NCI-H345 treated with DMSO at 0.1 percent for 48 hours (cell line): ENCODE data around the gene TRIM46.

Experiments used
- DNase-seq: peaks from one replicate; lab custom pipeline; 2025; ENCODE audit not compliant: unreplicated experiment; lab: John Stamatoyannopoulos, UW

The TRIM46 gene

GRCh38 chr1:155173478-155174323, at the start of gene TRIM46:
Gene TRIM46 (plus strand): TSS chr1:155173849. CDS start chr1:155173967, 118 bp downstream.
- DNase-seq, result peak; percentile 95

- no peak for DNase-seq
These were observed 48.9 kb upstream of the TRIM46 start for GRCh38 chr1:155124503-155125463.

GRCh38 chr1:155125511-155125945, 48.1 kb upstream of the TRIM46 start:
- DNase-seq, result no peak

- DNase-seq, result no peak
These were observed 47.6 kb upstream of the TRIM46 start for GRCh38 chr1:155125946-155126555.

GRCh38 chr1:155126556-155127104, 47.0 kb upstream of the TRIM46 start:
- peak; percentile 64 for DNase-seq

GRCh38 chr1:155127105-155127966, 46.3 kb upstream of the TRIM46 start, which contains the start of gene EFNA1:
Gene EFNA1 (plus strand): TSS chr1:155127876. CDS start chr1:155127978, 102 bp downstream.
- peak; percentile 43 for DNase-seq

- no peak for DNase-seq
These were observed 45.5 kb upstream of the TRIM46 start for GRCh38 chr1:155127967-155128754.

- no peak for DNase-seq
These were observed 44.7 kb upstream of the TRIM46 start for GRCh38 chr1:155128755-155129473.

- DNase-seq, result no peak
These were observed 43.2 kb upstream of the TRIM46 start for GRCh38 chr1:155130272-155131006.

GRCh38 chr1:155131285-155131684, 42.4 kb upstream of the TRIM46 start:
- no peak for DNase-seq

- DNase-seq, result no peak
These were observed 41.8 kb upstream of the TRIM46 start for GRCh38 chr1:155131856-155132255.

- DNase-seq, result no peak
These were observed 39.8 kb upstream of the TRIM46 start for GRCh38 chr1:155133799-155134281.

GRCh38 chr1:155134322-155134721, 39.3 kb upstream of the TRIM46 start:
- no peak for DNase-seq

- peak; percentile 60 for DNase-seq
These were observed 38.7 kb upstream of the TRIM46 start for GRCh38 chr1:155134880-155135414.

GRCh38 chr1:155135415-155136028, 38.1 kb upstream of the TRIM46 start, which contains the start of gene SLC50A1:
Gene SLC50A1 (plus strand): TSS chr1:155135852. CDS start chr1:155135912, 60 bp downstream.
- peak; percentile 99 for DNase-seq

GRCh38 chr1:155136748-155137147, 36.9 kb upstream of the TRIM46 start:
- no peak for DNase-seq
